CD4-positive, alpha-beta T cell treated with Interferon alpha-2 for 1 hour (primary cell): ENCODE data around the gene BAZ1A.
A peak's percentile ranks its signal among the peaks of the same experiment; 100 is the strongest.
"Not testable (repeated sequence)": the region's sequence is repeated elsewhere in the genome, so short reads cannot be mapped to it uniquely, and the experiment has no call there.

Experiments used
- DNase-seq, 2 donors: peaks; one replicate each; pipeline ENCODE4 v3.0.0-alpha.2; 2020 to 2022

BAZ1A gene

DNA sequence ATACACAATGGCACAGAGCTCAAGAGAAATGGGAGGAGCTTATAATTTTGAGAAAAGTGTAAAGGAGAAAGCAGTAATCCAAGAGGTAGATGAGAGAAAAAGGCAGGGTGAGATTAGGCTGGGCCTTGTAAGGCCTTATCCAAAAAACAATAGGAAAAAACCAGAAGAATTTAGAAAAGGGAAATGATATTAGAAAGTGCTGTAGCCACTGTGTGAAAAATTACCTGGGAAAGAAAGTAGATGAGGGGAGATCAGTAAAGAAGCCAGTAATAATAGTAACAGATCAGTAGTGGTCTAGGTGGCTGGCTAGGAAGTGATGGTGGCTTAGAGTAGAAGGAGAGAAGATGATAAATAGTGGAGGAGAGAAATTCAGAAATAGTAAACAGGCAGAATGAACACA, 94.5 kb downstream of the BAZ1A start:
- no peak for DNase-seq

DNA sequence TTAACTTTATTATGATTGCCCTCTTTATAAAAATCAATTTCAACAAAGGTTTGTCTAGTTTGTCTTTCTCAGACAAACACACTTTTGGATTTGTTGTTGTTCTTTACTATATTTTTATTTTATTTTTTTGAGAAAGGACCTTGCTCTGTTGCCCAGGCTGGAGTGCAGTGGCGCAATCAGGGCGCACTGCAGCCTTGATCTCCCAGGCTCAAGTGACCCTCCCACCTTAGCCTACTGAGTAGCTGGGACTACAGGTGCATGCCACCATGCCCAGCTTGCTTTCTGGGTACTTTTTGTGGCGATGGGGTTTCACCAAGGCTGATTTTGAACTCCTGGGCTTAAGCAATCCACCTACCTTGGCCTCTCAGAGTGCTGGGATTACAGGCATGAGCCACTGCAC, 96.4 kb downstream of the BAZ1A start:
- no peak for DNase-seq

DNA sequence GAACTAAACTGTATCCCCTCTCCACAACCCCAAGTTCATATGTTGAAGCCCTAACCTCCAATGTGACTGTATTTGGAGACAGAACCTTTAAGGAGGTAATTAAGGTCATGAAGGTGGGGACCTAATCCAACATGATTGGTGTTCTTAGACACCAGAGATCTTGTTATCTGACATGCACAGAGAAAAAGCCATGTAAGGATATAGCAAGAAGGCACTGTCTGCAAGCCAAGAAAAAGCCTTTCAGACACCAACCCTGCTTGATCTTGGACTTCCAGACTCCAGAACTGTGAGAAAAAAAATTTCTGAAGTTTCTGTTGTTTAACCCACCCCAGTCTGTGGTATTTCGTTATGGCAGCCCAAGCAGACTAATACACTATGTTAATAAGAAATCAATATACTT, 98.5 kb downstream of the BAZ1A start:
- no peak for DNase-seq

DNA sequence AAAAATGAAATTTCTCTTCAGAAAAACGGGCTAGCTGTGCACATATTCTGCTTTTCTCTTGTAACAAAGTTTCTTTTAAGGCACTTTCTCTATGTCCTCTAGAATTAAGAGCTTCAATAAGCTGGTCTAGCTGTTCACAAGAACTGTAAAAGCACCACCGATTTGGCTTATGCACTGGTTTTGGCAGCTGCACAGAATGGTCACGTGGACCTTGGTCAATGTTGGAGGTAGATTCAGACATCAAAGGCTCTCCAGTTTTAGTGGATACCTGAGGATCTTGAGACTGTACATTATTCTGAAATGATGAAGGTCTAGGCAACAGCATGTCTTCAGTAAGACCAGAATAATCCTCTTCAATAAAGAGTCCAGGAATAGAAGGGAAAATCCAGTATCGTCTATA, 99.2 kb downstream of the BAZ1A start:
- DNase-seq, result no peak

DNA sequence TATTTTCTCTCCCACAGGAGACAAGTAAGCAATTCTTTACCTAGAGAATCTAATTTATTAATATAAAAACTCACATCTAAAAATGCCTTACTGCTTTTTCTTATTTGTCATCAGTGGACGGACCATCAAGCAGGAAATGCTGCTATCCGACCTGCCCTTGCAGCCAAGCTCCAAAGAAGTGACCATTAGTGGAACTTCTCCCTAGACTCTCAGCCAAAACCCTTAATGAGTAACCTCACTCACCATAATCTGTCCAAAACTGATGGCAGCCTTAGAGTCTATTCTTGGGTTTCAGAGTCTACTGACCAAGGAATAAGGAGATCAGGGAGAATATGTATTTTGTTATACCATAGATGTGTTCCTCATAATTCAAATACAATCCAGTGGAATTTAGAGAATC, 99.8 kb downstream of the BAZ1A start:
- DNase-seq, result no peak

DNA sequence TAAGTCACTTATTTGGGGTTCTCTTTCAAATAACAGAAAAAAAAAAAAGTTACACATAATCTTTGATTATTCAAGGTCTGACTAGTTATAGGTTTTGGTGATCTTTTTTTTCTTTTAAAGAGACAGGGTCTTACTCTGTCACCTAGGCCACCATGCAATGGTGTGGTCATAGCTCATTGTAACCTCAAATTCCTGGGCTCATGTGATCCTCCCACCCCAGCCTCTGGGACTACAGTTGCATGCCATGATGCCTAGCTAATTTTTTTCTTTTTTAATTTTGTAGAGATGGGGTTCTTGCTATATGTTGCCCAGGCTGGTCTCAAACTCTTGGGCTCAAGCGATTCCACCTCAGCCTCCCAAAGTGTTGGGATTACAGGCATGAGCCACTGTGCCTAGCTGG, 104.3 kb downstream of the BAZ1A start:
- DNase-seq, result no peak

DNA sequence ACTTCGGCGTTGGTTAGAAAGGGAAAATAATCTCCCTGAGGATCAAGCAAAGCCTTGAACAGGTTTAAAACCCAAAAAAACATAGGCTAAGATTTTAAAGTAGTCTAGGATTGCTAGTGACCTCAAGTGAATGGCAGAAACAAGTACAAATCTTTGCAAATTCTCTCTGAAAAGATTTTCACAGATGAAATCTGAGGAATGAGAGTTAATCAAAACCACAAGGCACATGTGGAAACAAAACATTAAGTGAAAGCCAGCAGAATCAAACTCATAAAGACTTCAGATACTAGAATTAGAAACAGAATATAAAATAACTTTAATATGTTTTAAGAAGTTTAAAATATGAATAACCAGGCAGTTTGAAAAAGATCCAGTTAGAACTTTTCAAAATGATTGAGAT, 108.6 kb downstream of the BAZ1A start:
- no peak for DNase-seq

DNA sequence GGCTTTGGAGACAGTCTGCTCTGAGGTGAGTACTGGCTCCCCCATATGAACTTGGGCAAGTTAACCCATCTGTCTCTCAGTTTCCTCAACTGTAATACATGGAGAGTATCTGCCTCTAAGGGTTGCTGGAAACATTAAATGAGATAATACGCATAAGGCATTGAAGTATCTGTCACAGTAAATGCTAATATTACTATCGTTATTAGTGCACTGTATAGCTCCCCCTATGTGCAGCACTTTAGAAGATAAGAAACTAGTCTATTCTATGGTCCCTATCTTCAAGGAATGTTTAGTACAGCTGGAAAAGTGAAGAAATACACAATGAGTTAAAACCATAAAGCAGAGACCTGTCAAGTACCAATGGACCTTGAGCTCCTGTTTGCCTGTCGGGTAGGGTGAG, 109.1 kb downstream of the BAZ1A start:
- no peak for DNase-seq

DNA sequence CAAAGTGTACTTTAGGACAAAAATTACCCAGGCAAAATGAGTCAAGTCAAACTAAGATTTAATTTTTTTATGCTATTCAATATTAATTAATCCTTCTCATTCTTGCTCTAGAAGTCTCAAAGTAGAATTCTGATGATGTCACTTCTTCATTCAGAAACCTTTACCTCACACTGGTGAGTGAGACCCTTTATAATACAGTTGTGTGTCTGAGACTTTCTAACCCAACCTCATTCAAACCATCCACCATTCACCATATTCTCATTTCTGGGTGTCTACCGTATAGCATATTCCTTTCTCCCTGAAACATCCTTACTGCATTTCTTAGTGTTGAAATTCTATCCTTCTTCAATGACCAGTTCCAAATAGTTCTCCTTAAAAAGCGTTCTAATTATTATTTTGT, 119.9 kb downstream of the BAZ1A start:
- no peak for DNase-seq

DNA sequence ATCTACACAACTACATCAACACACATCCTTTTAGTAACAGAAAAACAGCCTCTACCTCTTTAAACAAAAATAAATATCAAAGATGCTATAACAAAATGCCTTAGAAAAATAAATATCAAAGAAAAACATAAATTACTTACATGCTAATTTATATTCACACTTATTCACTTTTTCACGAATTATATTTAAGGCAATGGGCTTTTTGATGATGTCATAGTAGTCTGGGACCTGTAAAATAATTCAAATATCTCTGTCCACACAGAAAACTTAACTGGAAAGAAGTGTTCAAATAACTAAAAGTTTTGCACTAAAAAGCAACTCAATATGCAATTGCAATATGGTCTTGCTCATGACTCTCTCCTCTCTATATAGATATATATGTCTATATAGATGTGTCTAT, 120.5 kb downstream of the BAZ1A start:
- DNase-seq, result no peak

DNA sequence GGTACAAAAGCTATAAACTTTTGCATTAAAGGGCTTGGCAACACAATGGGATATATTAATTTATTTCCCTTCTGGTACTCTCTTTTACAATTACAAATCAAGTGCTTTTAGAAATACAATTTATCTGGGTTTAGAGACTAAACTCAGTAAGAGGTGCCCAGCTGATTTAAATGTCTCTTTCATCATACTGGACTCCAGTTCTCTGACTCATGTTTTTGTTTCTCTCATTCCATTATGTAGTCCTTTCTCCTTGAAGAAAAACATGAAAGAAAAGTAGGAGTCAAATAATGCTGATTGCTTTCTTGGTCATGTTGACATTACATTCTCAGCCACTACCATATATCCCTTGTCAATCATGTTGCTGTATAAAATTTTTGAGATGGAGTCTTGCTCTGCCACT, 124.5 kb downstream of the BAZ1A start:
- DNase-seq, result no peak

DNA sequence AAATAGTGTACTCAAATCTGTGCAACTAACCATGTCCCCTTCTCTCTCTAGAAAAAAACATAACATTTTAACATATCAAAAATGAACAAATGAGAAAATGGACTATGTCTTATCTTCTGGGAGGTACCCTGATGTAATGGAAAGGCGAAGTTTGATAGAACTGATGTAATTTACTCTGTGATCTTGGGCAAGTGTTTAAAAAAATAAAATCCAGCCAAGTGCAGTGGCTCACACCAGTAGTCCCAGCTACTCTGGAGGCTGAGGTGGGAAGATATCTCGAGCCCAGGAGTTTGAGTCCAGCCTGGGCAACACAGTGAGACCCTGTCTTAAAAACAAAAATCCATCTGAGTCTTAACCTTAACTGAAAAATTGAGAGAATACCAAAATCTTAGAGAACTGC, 124.9 kb downstream of the BAZ1A start:
- DNase-seq, result no peak

DNA sequence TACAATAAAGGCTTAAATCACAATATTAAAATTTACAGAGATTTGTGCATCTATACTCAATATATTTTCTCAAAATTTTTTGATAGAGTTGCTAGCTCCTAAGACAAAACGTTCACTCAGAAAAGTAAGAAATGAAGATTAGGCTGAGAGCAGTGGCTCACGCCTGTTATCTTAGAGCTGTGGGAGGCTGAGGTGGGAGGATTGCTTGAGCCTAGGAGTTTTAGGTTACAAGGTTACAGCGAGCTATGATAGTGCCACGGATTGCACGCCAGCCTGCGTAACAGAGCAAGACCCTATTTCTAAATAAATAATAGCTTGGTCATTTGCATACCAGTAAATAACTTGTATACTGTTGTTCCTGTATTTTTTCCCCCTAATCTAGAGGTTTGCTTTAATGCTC, 125.8 kb downstream of the BAZ1A start:
- no peak for DNase-seq

DNA sequence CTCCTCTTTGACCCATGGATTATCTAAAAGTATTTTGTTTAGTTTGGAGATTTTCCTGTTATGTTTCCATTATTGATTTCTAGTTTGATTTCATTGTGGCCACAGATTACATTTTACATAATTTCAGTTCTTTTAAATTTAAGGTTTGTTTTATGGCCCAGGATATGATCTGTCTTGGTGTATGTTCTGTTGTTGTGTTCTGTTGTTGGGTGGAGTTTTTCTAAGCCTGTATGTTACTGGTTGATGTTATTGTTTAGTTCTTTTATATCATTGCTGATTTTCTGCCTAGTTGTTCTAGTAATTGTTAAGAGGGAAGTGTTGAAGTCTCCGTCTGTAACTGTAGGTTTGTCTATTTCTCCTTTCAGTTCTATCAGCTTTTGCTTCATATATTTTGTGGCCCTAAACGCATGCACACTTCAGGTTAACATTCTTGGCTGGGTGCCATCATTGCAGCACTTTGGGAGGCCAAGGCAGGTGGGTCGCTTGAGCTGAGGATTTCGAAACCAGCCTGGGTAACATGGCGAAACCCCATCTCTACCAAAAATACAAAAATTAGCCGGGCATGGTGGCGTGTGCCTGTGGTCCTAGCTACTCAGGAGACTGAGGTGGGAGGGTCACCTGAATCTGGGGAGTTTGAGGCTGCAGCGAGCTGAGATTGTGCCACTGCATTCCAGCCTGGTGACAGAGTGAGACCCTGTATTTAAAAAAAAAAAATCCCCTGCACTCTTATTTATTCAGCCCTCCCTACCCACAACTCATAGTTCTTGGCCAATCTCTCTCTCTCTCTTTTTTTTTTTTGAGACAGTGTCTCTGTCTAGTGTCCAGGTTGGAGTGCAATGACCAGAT, 132.7 kb downstream of the BAZ1A start:
- DNase-seq, result peak in 1 of 2 donors; percentile 4

DNA sequence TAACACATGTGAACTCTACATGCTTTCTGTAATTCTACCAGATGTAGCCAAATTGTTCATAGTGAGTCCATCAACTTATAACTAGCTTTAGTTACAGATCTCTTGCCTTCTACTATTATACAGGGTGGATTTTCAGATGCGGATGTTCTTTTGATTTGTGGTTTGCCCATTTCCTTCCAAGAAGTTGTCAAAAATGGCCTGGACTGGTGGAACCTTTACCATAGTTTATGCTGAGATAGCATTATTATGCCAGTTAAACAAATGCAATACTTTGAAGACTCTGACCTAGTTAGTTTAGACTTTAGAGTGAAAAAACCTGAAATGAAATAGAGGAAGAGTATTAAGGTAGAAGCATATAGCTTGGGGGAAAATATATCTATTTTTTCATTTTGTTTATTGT, 133.3 kb downstream of the BAZ1A start:
- DNase-seq, result peak in 1 of 2 donors; percentile 61

DNA sequence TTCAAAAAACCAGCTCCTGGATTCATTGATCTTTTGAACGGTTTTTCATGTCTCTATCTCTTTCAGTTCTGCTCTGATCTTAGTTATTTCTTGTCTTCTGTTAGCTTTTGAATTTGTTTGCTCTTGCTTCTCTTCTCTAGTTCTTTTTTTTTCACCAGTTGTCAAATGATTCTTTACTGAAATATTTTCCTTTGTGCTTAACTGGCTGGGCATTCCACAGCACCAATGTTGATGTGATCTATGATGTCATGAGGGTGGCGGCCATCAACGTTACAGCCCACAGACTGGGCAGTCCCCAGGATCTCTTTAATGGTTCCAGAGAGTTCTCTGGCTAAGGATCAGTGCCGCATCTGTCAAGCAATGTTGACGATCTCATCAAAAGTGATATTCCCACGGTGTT, 135.0 kb downstream of the BAZ1A start:
- DNase-seq, result not testable (repeated sequence)

DNA sequence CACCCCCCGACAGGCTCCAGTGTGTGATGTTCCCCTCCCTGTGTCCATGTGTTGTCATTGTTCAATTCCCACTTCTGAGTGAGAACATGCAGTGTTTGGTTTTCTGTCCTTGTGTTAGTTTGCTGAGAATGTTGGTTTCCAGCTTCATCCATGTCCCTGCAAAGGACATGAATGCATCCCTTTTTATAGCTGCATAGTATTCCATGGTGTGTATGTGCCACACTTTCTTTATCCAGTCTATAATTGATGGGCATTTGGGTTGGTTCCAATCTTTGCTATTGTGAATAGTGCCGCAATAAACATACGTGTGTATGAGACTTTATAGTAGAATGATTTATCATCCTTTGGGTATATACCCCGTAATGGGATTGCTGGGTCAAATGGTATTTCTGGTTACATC, 138.1 kb downstream of the BAZ1A start:
- DNase-seq, result not testable (repeated sequence)

DNA sequence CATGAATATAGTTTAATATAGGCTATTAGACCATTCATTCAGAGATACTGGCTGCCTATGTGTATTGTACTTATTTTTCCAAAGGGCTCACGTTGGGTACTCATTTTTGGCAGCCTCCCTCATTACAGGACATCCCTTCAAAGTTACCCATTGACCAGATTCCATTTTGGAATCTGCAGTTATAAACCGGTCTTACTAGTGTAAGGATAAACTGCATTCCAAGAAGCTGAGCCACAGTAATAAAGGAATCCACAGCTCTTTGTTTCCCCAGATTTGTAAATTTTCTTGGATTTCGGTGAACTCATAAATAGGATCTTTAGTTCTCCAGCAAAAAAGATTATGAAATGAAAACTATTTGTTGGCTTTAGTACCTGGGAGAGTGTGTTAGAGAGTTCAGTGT, 141.9 kb downstream of the BAZ1A start:
- DNase-seq, result no peak

DNA sequence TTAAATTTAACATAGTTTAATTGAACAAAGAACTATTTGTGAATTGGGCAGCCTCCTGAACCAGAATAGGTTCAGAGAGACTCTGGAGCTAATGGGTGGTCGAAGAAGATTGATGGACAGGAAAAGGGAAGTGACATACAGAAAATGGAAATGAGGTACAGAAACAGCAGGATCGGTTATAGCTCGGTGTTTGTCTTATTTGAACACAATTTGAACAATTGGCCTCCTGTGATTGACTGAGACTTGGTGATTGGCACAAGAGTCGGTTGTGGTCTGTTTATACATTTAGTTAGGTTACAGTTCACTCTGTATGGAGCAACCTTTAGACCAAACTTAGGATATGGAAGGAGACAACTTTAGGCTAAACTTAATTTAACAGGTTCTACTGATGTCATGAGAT, 142.4 kb downstream of the BAZ1A start:
- no peak for DNase-seq

DNA sequence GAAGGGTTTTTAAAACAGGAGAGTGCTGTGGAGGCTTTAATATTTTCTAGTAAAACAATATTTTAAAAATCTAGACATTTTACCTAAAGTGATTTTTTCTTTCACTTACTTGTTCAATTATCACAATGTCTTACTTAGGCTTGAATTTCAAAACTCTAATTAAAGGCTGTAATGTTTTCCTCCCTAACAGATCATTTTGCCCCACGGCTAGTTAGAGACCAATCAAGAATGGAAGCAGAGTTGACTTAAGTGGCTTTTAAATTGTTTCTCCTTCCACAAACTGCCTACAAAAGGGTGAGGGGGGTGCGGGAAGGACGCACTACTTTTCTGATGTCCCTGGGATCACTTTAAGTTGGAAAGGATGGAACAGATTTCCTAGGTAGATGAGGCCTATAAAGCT, 151.3 kb downstream of the BAZ1A start:
- no peak for DNase-seq

DNA sequence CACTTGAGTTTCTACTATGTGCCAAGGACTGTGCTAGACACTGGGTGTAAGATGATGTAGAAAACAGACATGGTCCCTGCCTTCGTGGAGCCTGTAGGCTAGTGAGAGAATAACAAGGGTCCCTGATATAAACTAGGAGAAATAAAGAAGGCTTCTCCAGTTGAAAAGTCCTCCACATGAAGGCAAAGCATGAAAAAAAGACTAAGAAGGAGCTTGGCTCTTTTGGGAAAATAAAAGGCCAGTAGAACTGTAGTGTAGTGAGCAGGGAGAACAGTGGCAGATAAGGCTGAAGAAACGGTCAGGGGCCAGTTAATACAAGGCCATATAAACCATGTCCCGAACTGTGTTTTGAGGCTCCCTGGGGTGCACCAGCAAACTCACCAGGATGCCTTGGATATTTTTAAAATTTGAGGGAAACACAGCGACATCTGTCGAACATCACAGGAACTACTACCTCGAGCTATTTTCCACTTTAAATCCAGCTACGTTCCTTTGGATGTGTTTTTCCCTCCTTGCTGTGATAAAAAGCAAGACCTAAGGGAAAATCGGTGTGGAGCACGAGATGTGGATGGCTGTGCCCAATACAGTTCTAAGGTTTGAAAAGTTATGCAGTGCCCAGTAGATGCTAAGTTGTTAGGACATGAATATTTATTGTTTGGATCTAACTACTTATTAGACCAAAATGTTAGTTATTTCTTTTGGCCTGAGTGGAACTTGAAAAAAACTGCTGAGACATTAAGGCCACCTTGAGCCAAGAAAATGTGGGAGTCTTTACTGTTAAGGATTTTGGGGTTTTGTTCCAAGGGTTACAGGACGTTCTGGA, 152.2 kb downstream of the BAZ1A start:
- peak; percentile 26 to 61 for DNase-seq

DNA sequence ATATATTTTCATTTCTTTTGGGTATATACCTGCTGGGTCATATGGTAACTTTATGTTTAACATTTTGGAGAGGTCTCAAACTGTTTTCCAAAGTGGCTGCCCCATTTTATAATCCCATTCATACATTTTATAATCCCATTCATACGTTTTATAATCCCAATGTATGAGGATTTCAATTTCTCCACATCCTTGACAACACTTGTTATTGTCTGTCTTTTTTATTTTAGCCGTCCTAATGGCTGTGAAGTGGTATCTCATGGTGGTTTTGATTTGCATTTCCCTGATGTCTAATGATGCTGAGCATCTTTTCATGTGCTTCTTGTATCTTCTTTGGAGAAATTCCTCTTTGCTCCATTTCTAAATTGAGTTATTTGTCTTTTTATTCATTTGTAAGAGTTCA, 154.0 kb downstream of the BAZ1A start:
- no peak for DNase-seq

DNA sequence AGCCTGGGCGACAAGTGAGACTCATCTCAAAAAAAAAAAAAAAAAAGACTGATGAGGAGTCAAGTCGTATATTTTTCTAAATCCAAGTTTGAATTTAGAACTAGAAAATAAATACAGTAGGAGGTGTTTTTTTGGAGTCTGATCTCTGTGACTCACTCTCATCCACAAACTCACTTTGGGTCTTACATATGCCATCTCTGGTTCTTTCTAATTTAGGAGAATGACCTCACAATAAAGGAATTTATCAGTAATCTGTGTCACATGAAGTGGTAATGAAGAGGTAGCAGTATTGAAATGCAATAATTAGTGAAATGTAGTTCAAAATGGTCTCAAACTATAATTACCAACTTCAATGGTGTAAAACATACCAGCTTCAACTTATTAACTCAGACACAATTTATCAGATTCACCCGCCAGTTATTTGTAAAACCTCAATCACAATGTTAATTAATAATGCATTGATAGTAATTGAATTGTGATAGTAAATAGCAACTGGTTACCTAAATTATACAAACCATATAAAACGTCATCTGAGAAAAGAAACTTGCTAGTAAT, 156.3 kb downstream of the BAZ1A start:
- no peak for DNase-seq
